K562 (cell line): ENCODE results near the gene XIRP2. TPM values are rescaled to one million over a fixed set of nuclear protein-coding genes. Genes with fewer than 3 reads are reported as not detected.

Experiments
- ATAC-seq: fragments of 200-7000 bp; cut with Tn5 transposase; 3 replicates; pipeline ENCODE4 v1.9.1; 2020; ENCODE audit warnings: moderate library complexity
- BruUV-seq: library from RNA; stranded (reverse); fragments of 400-500 nt; replicated peaks from 2 replicates; lab custom pipeline; 2021; lab: Mats Ljungman, UMichigan
- CTCF ChIA-PET: fragments of 300-600 bp; formaldehyde crosslinking; extraction: SDS; loops from one replicate; lab custom pipeline; 2021; ENCODE audit warnings: low intra/inter-chr PET ratio; lab: Yijun Ruan, JAX
- POLR2A ChIA-PET: fragments of 300-600, 350-650 bp; sonication (Branson Sonifier 250); formaldehyde crosslinking; extraction: SDS; loops from one replicate; lab custom pipeline; 2021; ENCODE audit warnings: antibody characterized with exemption, inconsistent platforms; lab: Yijun Ruan, JAX
- DNase-seq, 4 experiments: peaks; one replicate each; pipeline versions ENCODE4 v3.0.0 to v3.0.0-alpha.2; 2011 to 2018; ENCODE audit warnings: low spot score in 3 of 4, mixed read lengths in 3 of 4; ENCODE audit errors: extremely low read depth in 1 of 4
- FAIRE-seq: peaks from 2 replicates; lab custom pipeline; 2011; peaks lifted over from hg19 to GRCh38; lab: Jason Lieb, UNC
- H2AFZ ChIP-seq: 2 replicates; pipeline ENCODE4 v1.6.0; 2011; ENCODE audit warnings: low read depth, low read length, control low read depth, inconsistent platforms
- H3K27ac ChIP-seq: fragments of 200-600 bp; 3 replicates; pipeline ENCODE4 v1.8.0; 2011; ENCODE audit warnings: low read depth, mild to moderate bottlenecking, control low read depth, inconsistent platforms, low read length, moderate library complexity, mixed read lengths; ENCODE audit errors: extremely low read depth
- H3K27me3 ChIP-seq, 2 experiments: fragments of 300-600 bp in 1 of 2; 2 replicates in 1 of 2; 3 replicates in 1 of 2; pipeline versions ENCODE4 v1.6.0 to v1.8.0; 2011; ENCODE audit warnings: inconsistent platforms in 2 of 2, low read length in 2 of 2, mild to moderate bottlenecking in 1 of 2, mixed read lengths in 1 of 2, moderate library complexity in 1 of 2; ENCODE audit not compliant: control insufficient read depth in 2 of 2, insufficient read depth in 2 of 2
- H3K36me3 ChIP-seq: fragments of 300-600 bp; 3 replicates; pipeline ENCODE4 v1.8.0; 2011; ENCODE audit warnings: mild to moderate bottlenecking, low read length, inconsistent platforms; ENCODE audit not compliant: control insufficient read depth, insufficient read depth
- H3K4me1 ChIP-seq, 2 experiments: fragments of 200-600 bp in 1 of 2; replicated peaks in 1 of 2; 2 replicates in 1 of 2; 3 replicates in 1 of 2; pipeline versions ENCODE4 v1.5.1 to v1.8.0; 2011; ENCODE audit warnings: inconsistent platforms in 2 of 2, low read length in 2 of 2, mild to moderate bottlenecking in 1 of 2, mixed read lengths in 1 of 2, moderate library complexity in 1 of 2; ENCODE audit not compliant: control insufficient read depth in 2 of 2, insufficient read depth in 2 of 2
- H3K4me2 ChIP-seq: 2 replicates; pipeline ENCODE4 v1.6.1; 2011; ENCODE audit warnings: low read length, control low read depth, inconsistent platforms, mixed read lengths; ENCODE audit not compliant: insufficient read depth
- H3K4me3 ChIP-seq: fragments of 200-600 bp; sonication (generic), shearing (Covaris generic); 2 replicates; pipeline ENCODE4 v1.5.1; 2016; ENCODE audit warnings: control low read depth, inconsistent platforms
- H3K79me2 ChIP-seq: fragments of 200-600 bp; 3 replicates; pipeline ENCODE4 v1.8.0; 2011; ENCODE audit warnings: low read length, inconsistent platforms; ENCODE audit not compliant: control insufficient read depth, insufficient read depth
- H3K9ac ChIP-seq, 2 experiments: 2 replicates each; pipeline versions ENCODE4 v1.6.0 to v1.6.1; 2011; ENCODE audit warnings: low read depth in 2 of 2, low read length in 2 of 2, control low read depth in 1 of 2, inconsistent platforms in 1 of 2, mild to moderate bottlenecking in 1 of 2, mixed read lengths in 1 of 2; ENCODE audit not compliant: insufficient read depth in 1 of 2
- H3K9me1 ChIP-seq: one replicate; pipeline ENCODE4 v1.6.0; 2011; ENCODE audit warnings: inconsistent platforms, mild to moderate bottlenecking, low read length, moderate library complexity; ENCODE audit not compliant: control insufficient read depth, insufficient read depth
- H3K9me3 ChIP-seq: replicated peaks from 2 replicates; pipeline ENCODE4 v1.5.1; 2011; ENCODE audit warnings: low read depth, low read length, inconsistent platforms; ENCODE audit not compliant: control insufficient read depth, insufficient read depth
- H4K20me1 ChIP-seq: replicated peaks from 2 replicates; pipeline ENCODE4 v1.6.1; 2011; ENCODE audit warnings: low read length, inconsistent platforms, mixed read lengths; ENCODE audit not compliant: control insufficient read depth, insufficient read depth
- DPF2 ChIP-seq: fragments of 450-650 bp; IDR thresholded peaks from 2 replicates; pipeline ENCODE4 v1.6.1; 2016
- ETV1 ChIP-seq: fragments of 450-650 bp; conservative IDR thresholded peaks from 2 replicates; pipeline ENCODE4 v1.6.1; 2016; ENCODE audit warnings: missing genetic modification characterization, control low read depth, low read depth, missing compliant biosample characterization
- FIP1L1 ChIP-seq: fragments of 200-400 bp; formaldehyde crosslinking; IDR thresholded peaks from 2 replicates; pipeline ENCODE4 v1.6.1; 2018; ENCODE audit warnings: mild to moderate bottlenecking, low read depth, low read length; ENCODE audit not compliant: poor library complexity, severe bottlenecking
- FOXJ2 ChIP-seq: fragments of 200-800 bp; sonication (Bioruptor generic); IDR thresholded peaks from 2 replicates; pipeline ENCODE4 v1.6.1; 2016; ENCODE audit warnings: missing genetic modification characterization, missing compliant biosample characterization
- NFRKB ChIP-seq: fragments of 450-650 bp; IDR thresholded peaks from 2 replicates; pipeline ENCODE4 v1.6.1; 2016; ENCODE audit warnings: low read depth
- POLR3A ChIP-seq: IDR thresholded peaks from 2 replicates; pipeline ENCODE4 v1.6.1; 2011; ENCODE audit warnings: borderline replicate concordance, mild to moderate bottlenecking, moderate library complexity; ENCODE audit not compliant: insufficient read length, insufficient read depth; ENCODE audit errors: extremely low read depth
- PTTG1 ChIP-seq: fragments of 450-650 bp; IDR thresholded peaks from 2 replicates; pipeline ENCODE4 v1.6.1; 2016; ENCODE audit warnings: low read depth, mild to moderate bottlenecking, missing genetic modification characterization, missing compliant biosample characterization
- ZNF224 ChIP-seq: sonication (generic); formaldehyde crosslinking; IDR thresholded peaks from 2 replicates; pipeline ENCODE4 v1.8.0; 2022; ENCODE audit warnings: mild to moderate bottlenecking, missing genetic modification reagents
- whole genome bisulfite sequencing: fragments of 100-300 bp; shearing (Covaris generic); methylation state at CpG from one replicate; pipeline ENCODE4 v1.1.6; 2016; ENCODE audit warnings: low coverage, mixed read lengths; ENCODE audit not compliant: insufficient coverage; ENCODE audit errors: missing lambda C conversion rate; 5-methylcytosine and 5-hydroxymethylcytosine counted together
- in situ Hi-C: fragments of 300-500 bp; cut with MboI; formaldehyde crosslinking; loops from 4 replicates; pipeline ENCODE4 v1.15.0; 2018; ENCODE audit warnings: inconsistent platforms, mixed read lengths
- intact Hi-C: fragments of 100-400 bp; cut with micrococcal nuclease; formaldehyde crosslinking; loops from 2 replicates; pipeline ENCODE4 v1.14.2; 2022
- polyA plus RNA-seq, 8 experiments: library from polyadenylated mRNA; depleted of rRNA in 4 of 8; stranded (reverse) in 5 of 8; unstranded in 3 of 8; fragments of >200 nt; fragmentation: Nextera tagmentation in 2 of 8; fragmentation: Illumina TruSeq in 1 of 8; extraction: Ambion mirVana in 2 of 8; extraction: Trizol in 1 of 8; gene quantifications; 2 replicates each; pipeline versions ENCODE4 v1.2.1 to v1.2.3, GENCODE V29; 2011 to 2014; ENCODE audit warnings: inconsistent platforms in 1 of 8, missing spikeins in 1 of 8
- total RNA-seq, 7 experiments: library from RNA; depleted of rRNA in 6 of 7; stranded (reverse); fragments of >200 nt in 6 of 7; fragmentation: Illumina TruSeq in 2 of 7; extraction: Trizol in 2 of 7; gene quantifications; 2 replicates each; pipeline versions ENCODE4 v1.2.1 to v1.2.3, GENCODE V29; 2011 to 2021; ENCODE audit warnings: low replicate concordance in 1 of 7
- TF ChIP-seq, protein P1 (sequence below): sonication (generic); formaldehyde crosslinking; IDR thresholded peaks from 2 replicates; pipeline ENCODE4 v1.8.1; 2023; ENCODE audit warnings: mild to moderate bottlenecking, missing genetic modification reagents, moderate library complexity
- TF ChIP-seq, protein P2 (sequence below): sonication (generic); formaldehyde crosslinking; IDR thresholded peaks from 2 replicates; pipeline ENCODE4 v1.8.0; 2022; ENCODE audit warnings: missing genetic modification reagents, mild to moderate bottlenecking, borderline replicate concordance

The XIRP2 gene
- total and polyA plus RNA-seq, 9 of the 15 experiments (the other 6 are each of a cell fraction or from before 2014, with no cell fraction given) = 0.04 to 0.10 (median 0.04) TPM; not detected in 2

DNA sequence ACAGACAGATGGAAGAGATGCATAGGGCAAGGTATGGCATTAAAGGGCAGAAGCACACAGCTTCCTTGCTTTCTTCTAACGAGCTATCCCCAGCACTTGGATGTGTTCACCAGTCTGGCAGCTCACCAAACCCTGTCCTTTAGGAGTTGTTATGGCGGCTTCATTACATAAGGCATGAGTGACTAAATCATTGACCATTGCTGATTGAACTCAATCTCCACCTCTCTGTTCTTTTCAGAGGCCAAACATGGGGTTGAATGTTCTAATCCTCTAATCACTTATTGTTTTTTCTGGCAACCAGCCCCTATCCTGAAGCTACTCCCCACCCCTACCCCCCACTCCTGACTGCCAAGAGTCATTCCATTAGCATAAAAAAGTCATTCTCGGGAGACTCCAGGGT, 301.8 kb downstream of the XIRP2 start:
- WGBS = 0% methylated on average over 3 of the region's 3 CpGs

More for the DNA sequence above, 301.8 kb downstream of the XIRP2 start:
- Histone ChIP-seq H3K27ac (no peak overlapping the region), H3K79me2 (no peaks in the 10 kb centered on the region), H3K9ac (no peak overlapping the region), H3K4me3 (no peak overlapping the region), H3K4me2 (no peak overlapping the region), H2AFZ (no peak overlapping the region), H3K9me3 (no peaks in the 10 kb centered on the region), H3K9me1 (no peaks in the 10 kb centered on the region), H3K27me3 (no peaks in the 10 kb centered on the region), H4K20me1 (no peaks in the 10 kb centered on the region), H3K4me1 (no peaks in the 10 kb centered on the region), H3K36me3 (no peaks in the 10 kb centered on the region)
- FAIRE-seq = no peak
- DNase-seq = no peak
- intact Hi-C loops (no loop called here), in situ Hi-C loops (no loop called here)
- BruUV-seq = no TSS peak
- ChIA-PET POLR2A (no interaction called here), CTCF (no interaction called here)
- TF ChIP-seq FIP1L1 = no peak
- TF ChIP-seq DPF2 = no peak
- TF ChIP-seq, protein P1, sequence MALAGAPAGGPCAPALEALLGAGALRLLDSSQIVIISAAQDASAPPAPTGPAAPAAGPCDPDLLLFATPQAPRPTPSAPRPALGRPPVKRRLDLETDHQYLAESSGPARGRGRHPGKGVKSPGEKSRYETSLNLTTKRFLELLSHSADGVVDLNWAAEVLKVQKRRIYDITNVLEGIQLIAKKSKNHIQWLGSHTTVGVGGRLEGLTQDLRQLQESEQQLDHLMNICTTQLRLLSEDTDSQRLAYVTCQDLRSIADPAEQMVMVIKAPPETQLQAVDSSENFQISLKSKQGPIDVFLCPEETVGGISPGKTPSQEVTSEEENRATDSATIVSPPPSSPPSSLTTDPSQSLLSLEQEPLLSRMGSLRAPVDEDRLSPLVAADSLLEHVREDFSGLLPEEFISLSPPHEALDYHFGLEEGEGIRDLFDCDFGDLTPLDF (CRISPR knock-in tag) = no peak
- no peak for TF ChIP-seq POLR3A
- no peak for TF ChIP-seq PTTG1 (tag)
- TF ChIP-seq ZNF224 (CRISPR knock-in tag) = no peak
- no peak for TF ChIP-seq FOXJ2 (tag)
- TF ChIP-seq, protein P2, sequence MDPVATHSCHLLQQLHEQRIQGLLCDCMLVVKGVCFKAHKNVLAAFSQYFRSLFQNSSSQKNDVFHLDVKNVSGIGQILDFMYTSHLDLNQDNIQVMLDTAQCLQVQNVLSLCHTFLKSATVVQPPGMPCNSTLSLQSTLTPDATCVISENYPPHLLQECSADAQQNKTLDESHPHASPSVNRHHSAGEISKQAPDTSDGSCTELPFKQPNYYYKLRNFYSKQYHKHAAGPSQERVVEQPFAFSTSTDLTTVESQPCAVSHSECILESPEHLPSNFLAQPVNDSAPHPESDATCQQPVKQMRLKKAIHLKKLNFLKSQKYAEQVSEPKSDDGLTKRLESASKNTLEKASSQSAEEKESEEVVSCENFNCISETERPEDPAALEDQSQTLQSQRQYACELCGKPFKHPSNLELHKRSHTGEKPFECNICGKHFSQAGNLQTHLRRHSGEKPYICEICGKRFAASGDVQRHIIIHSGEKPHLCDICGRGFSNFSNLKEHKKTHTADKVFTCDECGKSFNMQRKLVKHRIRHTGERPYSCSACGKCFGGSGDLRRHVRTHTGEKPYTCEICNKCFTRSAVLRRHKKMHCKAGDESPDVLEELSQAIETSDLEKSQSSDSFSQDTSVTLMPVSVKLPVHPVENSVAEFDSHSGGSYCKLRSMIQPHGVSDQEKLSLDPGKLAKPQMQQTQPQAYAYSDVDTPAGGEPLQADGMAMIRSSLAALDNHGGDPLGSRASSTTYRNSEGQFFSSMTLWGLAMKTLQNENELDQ (CRISPR knock-in tag) = no peak
- no peak for TF ChIP-seq ETV1 (tag)
- no peak for TF ChIP-seq NFRKB
- ATAC-seq = no peak
